Left renal pelvis (tissue), 4 donors: ENCODE results near the gene CSMD2. TPM values are rescaled to one million over a fixed set of nuclear protein-coding genes. Genes with fewer than 3 reads are reported as not detected.

Experiments used
- DNase-seq, 4 donors: peaks; one replicate each; pipeline ENCODE4 v3.0.0-alpha.2; 2013; ENCODE audit warnings: low read depth in 4 of 4, low spot score in 3 of 4
- polyA plus RNA-seq, 4 donors: library from polyadenylated mRNA; unstranded; fragments of 120-200 nt; gene quantifications; one replicate each; pipeline ENCODE4 v1.2.1, GENCODE V29; 2013; ENCODE audit not compliant: insufficient read length in 4 of 4

CSMD2 gene
- polyA plus RNA-seq, 4 donors = 0.29 to 1.3 (median 0.72) TPM

DNA sequence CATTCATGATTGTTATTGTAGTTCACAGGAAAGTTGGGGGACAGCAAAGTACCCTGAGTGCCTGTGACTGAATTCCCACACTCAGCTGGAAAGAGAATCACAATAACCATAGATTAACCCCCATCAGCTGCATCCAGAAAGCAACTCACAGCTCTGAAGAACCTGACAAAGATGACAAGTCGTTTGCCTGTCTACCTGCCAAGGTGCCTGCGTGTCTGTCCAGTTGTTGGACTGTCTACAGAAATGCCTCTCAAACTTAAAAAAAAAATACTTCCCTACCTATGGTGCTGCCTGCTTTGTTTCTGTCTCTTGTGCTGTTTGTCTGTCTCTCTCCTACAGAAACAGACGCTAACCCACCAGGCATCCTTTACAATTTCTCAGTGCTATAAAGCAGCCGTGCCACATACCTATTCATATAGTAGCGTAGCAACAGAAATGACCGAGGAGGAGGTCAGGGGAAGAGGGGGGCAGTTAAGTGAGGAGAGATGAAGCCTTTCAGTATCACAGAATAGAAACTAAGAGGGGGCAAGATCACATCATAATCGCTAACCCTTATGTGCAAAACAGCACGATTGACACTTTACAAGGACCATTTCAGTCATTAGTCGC, 455.8 kb downstream of the CSMD2 start:
- DNase-seq = no peak

DNA sequence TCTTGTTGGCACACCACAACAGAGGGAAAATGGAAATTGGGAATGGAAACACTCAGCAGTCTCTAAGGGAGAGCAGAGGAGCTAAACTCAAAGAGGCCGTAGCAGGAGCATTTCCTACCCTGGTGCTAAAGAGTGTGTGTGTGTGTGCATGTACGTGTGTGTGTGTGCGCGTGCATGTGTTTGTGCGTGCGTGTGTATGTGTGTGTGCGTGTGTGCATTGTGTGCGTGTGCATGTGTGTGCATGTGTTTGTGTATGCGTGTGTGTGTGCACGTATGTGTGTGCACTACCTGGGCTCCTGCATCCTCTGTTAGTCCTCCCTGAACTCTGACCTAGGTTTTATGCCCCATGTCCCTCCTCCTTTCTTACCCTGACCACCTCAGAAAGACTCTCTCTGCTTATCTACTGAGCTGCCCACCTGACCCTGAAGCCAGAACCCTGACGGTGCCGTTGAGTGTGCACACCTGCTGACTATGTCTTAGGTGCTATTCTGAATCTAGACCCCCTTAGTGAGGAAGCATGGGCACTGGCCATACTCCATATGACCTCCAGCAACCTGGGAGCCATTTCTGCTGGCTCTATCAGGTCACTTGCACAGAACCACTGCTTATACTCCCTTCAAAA, 458.3 kb downstream of the CSMD2 start:
- no peak for DNase-seq

DNA sequence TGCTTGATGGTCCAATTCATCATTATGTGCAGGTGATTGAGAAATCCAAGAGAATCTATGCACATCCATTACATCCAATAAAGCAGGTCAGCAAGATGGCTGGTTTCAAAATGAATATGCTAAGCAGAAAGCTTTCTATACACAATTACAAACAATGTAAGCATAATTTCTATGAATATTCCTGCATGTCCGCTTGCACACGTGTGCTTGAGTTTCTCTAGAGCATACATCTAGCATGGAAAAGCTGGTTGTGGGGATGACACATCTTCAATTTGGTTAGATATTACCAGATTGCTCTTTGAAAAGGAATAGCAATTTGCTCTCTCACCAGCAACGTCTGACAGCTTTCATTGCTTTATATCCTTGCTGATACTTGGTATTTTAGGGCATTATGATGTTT, 461.6 kb downstream of the CSMD2 start:
- DNase-seq = no peak

DNA sequence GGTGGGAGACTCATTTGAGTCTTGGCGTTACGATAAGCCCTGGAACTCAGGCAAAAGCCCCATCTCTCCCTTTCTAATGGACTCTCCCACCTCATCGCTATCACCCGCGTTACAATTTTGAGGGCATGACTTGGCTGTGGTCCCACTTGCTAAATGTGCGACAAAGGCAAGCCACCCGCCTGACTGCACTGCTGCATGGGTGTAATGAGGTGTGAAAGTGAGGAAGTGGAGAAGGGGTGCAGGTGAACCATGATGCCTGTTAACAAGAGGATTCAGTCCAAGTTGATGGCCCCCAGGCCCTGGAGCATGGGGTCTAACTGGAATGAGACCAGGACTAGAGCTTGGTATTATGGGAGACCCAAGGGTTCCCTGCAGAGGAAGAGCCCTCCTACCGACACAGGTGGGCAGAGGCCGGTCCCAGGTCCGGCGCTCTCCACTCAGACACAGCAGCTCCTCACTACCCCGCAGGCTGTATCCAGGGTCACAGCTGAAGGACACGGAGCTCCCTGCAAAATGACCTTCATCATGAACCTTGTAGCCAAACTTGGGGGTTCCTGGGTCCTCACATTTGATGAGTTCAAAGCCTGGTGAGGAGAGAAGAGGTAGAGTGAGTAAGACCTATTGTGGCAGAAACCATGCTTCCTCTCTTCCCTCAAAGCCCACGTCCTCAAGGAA, 466.5 kb downstream of the CSMD2 start:
- DNase-seq = no peak

DNA sequence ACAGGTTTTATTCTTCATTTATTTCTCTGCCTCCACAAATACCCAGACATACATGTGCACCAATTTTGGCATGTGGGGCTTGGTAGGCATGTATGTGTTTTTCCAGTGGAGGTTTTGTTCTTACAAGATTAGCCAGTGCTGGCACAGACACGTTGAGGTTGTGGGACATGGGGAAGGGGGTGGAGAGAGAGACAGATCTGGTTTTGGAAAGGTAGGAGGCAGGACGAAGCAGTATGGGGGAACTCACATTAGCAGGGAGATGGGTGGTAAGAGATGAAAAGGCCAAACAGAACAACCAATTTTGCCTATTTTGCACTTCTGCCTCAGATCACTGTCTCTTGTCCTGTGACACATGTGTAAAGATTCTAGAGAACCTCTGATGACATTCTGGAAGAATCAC, 467.2 kb downstream of the CSMD2 start:
- DNase-seq = no peak

DNA sequence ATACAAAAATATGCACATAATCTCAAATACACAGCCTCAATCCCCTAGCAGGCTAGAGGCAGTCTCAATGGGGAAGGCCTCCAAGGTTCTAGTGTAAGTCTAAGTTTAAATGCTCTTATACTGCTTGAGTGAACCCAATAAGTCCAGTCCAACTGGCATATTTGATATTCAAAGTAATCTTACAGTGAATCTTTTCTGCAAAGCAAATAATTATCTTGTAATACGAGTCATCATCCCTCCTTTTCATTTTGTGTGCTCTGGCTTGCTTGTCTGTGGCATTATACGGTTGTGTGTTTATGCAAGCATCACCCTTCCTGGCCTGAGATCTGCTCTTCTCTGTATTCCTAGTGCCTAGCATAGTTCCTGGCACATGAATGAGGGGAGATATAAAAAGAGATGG, 468.1 kb downstream of the CSMD2 start:
- no peak for DNase-seq

DNA sequence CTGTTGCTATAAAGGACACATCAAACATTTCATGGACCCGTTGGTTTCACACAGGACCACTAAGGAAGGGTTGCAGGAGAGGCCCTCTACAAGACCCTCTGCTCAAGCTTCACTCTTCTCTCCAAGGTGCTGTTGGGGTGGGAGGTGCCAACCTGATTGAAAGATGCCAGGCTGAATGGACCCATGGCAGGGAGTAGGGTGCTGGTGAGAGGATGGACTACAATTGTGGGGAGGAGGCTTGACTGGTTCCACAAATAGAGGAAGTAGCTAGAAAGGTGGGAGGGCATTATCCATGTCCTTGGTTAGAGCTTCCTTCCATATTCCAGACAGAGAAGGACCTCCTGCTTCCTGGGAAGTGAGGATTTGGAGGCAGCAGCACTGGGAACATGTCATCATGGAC, 468.7 kb downstream of the CSMD2 start:
- DNase-seq = no peak

DNA sequence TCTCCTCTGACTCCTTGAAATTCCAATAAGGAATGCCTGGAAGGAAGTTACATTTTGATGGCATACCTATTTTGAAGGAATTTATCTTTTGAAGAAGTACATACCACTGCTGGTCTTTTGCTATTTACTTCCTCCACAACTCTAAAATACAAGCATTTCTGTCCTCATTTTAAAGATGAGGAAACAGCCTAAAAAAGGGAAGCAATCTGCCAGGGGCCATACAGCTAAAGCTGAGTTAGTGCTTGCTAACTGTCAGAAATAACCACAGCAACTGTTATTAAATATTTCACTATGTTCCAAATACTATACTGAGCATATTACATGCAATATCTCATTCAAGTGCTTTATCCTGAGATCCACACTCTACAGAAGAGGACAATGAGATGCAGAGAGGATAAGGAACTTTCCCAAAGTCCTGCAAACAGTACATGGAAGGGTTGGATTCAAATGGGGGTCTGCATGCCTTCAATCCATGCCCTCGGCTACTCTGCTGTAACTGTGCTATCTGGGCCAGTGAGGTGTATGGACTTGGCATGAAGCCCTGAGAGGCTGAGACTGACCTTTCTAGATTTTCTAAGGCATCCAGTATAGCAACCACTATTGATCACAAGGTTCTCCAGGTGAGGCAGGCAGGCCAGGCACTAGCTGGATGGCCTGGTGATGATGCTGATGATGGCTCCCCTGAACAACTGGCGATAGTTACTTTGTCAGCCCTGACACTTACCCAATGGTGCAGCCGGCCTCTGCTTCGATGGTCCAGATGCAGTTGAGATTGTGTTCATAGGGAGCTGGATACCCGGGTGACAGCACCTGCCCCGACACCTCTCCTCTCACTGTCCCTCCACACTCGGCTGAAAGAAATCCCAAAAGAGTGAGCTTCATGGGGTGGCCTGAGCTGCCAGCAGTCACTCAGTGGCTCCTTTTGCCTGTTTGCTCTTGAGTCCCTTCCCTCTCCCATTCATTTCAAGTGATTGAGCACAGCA, 472.5 kb downstream of the CSMD2 start:
- DNase-seq = no peak

DNA sequence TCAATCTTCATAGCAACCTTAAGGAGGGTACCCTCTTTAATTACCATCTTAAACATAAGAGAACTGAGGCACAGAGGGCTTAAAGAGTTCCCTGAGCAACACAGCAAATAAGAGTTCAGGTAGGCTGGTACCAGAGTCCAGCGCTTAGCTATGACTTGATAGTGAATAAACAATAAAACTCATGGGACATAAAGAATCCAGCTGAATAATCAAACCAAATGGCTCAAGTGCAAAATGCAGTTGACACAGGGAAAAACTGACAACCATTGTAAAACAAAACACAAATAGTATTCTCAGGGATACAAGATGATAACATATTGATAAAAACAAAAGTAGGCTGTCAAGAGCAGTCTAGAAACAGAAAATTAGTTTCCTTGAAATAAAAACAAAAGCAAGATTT, 478.0 kb downstream of the CSMD2 start:
- no peak for DNase-seq

DNA sequence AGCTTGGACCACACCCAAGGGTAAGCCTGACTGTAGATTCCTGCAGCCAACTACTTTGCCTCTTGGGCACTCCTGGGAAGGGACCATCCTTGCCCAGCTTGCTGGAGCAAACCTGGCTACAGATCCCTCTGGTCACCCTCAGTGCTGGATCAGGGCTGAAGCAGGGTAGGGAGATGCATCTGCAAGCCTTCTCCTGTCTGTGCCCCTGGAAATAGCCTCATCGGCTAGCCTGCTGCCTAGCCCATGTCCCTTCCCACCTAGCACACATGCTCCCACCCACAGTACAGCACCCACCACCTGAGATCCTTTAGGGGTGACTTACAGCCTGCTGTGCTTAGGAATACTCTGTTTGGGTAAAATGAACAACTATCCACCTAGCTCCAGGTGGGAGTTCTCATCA, 478.5 kb downstream of the CSMD2 start:
- no peak for DNase-seq

DNA sequence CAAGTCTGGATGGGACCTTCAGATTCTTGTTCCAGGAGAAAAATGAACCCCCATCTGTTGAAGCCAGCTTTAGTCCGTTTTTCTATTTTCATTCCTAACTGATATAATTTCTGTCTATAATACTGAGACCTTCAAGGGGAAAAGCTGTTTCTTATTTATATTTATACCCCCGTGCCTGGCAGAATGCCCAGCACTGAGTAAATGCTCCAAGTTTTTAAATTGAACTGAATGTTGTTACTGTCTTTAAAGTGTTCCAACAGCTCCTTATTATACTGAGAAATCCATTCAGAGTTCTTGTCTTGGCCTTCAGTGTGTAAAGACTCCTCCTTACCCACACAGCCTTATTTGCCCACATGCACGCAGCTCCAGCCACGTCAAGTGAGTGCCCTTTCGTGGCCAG, 479.8 kb downstream of the CSMD2 start:
- no peak for DNase-seq

DNA sequence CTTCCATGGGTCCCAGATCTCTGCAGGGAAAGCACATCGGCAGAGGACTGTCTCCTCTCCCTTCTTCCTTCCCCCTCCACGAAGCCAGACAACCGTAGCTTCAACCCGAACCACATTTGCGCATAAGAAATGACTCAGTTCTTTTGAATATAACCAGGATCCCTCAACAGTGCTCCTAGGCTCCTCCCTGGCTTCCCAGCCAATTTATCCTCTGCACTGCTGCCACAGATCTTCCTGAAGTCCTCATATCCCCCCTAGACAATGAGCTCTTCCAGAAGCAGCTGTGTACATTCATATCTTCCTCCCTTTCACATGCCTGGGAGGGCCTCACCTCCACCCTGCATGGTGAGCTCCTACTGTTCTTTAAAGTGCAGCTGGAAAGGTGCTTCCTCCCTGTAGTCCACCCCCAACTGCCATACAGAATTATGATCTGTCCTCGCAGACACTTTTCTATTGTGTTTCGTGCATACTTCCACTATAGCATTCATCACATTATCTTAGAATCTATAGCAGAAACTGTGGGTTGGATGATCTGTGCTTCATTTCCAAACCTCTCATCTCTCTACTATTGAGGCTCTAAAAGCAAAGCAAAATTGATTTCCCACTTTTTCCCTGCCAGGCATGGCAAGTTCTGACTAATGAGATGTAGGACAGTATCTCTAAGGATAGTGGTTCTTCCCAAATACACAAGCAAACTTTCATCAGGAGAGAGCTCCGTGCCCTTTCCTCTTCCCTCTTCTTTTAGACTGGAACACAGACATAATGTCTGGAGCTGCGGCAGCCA, 480.4 kb downstream of the CSMD2 start:
- DNase-seq = no peak

DNA sequence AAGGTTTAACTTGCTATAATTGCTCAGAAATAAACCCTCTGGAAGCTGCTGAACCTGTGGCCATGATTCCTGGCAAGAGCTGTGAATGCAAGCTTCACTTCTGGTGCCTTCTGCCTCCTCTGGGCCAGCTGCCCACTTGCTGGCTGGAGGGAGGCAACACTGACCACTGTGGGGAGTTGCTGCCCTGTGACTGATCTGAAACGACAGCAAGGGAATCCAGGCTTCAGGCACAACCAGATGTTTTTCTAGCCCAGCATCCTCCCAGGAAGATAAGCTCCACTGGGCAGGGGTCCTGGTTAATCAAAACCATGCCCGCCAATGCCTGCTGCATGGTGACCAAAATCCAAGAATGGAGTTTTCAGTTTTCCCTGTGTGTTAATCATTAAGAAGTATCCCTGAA, 481.1 kb downstream of the CSMD2 start:
- no peak for DNase-seq

DNA sequence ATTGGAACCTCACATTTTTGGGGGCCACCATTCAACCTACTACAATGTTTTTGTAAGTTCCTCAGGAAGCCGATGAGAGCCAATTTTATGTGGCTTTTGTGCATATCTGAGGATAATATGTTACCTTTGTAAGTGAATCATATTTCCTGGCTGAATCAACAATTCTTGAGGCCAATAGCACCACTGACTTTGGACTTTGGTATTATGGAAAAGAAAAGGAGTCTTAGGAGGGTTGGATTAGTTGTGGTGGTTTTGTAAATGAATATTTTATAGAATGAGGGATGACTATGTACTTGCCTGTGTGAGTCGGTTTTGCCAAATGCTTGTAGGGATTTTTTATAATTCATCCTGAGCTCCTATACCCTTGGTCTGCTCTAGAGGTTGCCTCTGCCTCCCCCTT, 482.7 kb downstream of the CSMD2 start:
- no peak for DNase-seq

DNA sequence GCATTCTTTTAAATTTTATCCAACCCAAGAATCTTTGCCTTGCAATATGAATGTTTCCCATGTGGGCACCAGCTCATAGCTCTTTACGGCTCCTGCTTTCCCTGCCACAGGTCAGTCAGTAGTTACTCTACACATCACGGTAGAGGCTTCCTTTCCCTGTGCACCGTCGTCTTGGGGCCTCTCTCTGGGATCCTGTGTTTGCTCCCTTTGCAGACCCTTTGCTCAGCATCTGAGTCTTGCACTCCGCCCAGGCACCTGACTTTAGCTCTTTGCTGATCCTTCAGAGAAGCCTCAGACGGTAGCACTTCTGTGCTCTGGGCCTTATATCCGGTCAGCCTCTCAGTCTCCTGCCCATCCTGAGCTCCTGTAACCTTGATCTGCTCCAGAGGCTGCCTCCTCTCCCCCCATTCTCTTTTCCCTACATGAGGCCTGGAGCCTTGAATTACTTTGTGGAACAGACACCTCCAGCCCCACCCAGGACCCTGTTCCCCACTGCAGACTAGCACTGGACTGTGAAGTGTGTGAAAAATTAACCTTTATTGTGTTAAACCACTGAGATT, 484.7 kb downstream of the CSMD2 start:
- DNase-seq = no peak

DNA sequence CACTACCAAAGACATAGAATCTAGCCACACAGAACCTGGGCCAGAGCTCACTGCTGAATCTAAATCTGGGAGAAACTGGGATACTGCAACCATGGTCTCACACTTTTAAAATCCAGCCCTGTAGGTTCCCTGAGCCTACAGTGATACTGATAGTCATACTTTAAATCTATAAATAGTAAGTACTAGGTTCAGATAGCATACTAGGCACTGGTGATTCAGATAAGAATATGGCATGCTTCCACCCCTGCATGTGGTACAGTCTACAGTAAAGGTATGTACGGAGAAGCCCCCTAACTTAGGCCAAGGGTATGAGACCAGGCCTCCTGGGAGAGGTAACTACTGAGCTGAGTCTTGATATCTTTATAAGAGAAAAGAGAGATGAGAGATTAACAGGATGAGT, 494.5 kb downstream of the CSMD2 start:
- no peak for DNase-seq

DNA sequence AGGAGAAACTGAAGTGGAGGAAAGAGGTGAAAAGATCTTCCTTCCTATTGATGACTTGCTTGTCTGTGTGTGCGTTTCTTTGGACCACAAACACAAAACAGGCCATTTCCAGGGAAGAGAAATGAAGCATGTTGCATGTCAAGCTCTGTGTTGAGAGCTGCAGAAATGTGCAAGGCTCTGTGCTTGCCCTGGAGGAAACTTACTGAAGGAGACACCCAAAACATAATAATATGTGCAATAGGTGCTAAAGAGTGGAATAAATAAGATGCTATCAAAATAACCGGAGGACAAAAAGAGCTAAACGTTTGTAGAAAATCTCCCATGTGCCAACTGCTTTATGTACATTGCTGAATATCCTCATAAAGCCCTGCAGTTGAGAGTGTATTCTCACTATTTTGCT, 496.3 kb downstream of the CSMD2 start:
- no peak for DNase-seq

DNA sequence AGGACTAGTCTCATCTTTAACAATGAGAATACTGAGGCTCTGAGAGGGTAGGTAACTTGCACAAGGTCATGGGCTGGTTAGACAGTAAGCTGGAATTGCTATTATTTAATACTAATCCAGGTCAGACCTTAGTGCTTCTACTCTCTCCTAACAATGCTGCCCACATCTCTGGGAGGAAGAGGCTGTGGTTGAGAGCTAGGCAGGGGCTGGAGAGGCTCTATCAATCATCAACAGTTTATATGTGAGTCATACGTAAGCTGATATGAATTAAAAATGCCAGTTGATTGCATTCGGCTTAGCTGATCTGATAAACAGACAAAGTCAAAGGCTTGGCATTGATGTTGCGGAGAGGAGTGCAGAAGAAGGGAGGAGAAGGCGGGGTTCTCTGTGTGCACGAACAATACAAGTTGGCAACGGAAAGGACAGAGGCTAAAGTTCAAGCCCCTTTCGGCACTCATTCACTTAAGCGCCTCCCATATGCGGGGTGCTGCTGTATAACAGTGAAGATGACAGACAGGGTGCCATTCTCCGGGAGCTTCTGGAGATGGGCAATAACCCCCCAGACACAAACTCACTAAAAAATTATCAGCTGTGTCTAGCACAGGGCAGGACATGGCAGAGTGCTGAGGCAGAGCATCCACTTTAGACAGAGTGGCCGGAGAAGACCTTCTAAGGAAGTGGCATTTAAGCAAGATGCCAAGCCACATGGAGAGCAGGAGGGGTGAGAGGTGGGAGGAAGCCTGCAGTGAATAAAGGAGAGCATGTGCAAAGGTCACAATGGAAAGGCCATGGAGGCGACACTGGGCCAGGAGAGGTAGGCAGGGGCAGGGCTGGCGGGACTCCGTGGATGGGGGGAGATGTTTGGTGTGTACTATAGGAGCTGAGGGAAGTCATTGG, 497.4 kb downstream of the CSMD2 start:
- no peak for DNase-seq

DNA sequence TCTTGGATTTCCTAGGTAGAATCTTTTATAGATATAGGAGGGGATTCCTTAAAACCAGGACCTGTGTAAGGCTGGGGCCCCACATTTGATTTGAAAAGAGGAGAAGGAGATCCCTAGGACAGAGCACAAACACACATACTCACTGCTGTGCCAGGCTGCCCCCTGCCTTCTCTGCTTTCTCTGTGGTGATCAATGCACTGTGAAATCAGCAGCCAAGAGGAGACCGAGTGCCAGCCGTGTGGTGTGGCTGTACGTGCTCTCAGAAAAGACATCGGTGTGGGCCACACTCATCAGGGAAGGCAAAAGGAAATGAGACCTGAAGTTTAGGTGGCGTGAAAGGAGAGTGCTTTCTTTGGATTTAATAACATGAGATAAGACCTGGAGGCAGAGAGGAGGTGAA, 498.4 kb downstream of the CSMD2 start:
- no peak for DNase-seq
